ENCODE results near the gene FETUB.

Gene FETUB

DNA sequence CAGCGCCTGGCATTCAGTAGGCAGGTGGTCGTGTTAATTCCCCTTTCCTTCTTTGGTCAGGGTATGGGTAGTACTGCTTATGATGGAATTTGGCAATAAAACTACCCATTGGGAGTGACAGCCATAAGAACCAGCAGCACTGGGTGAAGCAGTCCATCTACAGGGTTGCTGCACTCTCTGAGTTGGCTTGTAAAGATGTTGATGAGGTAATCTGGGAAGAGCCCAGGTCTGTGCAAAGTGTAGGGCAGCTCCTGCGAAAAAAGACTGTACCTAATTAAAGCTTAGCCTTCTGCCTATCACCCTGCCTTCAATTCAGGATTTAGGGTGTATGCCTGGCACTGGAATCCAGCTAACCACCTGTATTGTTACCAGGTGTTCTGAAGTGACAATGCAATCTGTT lies 4.7 kb upstream of the FETUB start:
- DNase-seq (ENCODE audit: low read depth in 2 of 2), result no peak

- DNase-seq (ENCODE audit: low read depth in 2 of 2), result no peak
Measured at GRCh38 chr3:186636536-186636935, 3.7 kb upstream of the FETUB start.

DNA sequence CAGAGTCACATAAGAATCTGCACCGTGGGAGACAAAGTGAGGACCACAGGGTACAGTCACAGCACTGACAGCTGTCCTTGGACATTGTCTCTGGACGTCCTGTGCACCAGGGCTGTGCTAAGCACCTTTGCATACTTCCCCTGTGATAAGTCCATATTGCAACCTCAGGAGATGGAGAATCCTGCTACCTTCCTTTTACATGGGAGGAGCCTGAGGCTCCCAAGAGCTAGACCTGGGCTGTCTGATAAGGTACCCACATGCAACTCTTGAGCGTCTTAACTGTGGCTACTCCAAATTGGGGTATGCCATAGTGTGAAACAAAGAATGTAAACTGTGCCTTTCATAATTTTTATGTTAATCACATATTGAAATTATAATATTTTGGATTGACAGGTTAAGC lies 2.5 kb upstream of the FETUB start:
- DNase-seq (ENCODE audit: low read depth in 2 of 2), result no peak

GRCh38 chr3:186638259-186638658 lies 1.9 kb upstream of the FETUB start:
- no peak for DNase-seq (ENCODE audit: low read depth in 2 of 2)

GRCh38 chr3:186640473-186640818 lies 247 bp downstream of the FETUB start:
- no peak for DNase-seq (ENCODE audit: low read depth in 2 of 2)

DNA sequence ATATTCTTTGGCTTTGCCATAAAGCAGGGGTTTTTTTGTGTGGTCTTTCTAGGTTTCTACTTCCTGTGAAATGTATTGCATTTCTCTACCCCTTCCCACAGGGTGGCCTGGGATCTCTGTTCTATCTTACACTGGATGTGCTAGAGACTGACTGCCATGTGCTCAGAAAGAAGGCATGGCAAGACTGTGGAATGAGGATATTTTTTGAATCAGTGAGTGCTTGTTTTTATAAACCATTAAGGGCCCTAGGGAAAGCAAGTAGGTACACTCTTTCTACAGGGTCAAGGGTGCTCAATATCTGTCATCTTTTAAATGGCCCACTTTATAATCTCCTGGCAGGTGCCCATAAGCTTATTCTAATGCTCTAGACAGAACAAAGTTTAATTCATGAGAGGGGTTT lies 730 bp downstream of the FETUB start:
- DNase-seq (ENCODE audit: low read depth in 2 of 2), result no peak

- no peak for DNase-seq (ENCODE audit: low read depth in 2 of 2)
Measured at GRCh38 chr3:186642014-186642413, 1.8 kb downstream of the FETUB start.

DNA sequence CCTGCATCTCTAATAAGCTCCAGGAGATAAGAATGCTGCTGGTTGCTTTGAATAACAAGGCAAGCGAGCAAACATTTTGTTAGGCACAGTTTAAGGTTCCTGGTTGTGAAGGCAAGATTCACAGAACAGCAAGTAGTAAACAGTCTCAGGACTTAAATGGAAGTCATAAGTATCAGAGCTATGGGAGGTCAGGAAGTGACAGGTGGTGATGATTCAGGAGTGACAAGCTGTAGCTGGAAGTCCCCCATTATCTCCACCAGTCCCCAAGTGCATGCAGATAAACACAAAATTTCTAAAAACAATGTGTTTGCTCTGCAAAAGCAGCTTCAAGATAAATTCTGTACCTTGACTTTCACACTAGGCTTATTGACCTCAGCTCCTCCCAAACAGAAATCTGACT lies 3.3 kb downstream of the FETUB start:
- no peak for DNase-seq (ENCODE audit: low read depth in 2 of 2)

DNA sequence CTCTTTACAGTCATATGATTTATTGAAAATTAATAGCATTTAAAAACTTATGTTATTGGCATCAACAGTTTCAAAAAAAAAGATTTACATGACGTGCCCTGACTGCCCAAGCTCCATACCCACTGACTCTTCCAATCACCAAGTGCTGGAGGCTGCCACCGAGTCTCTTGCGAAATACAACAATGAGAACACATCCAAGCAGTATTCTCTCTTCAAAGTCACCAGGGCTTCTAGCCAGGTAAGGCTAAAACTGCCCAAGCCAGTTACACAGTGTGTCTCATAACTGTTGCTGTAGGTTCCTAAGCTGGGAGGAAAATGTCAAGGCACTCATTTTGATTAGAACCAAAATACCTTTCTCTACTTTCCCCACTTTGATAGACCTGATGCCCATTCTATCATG lies 4.5 kb downstream of the FETUB start:
- no peak for DNase-seq (ENCODE audit: low read depth in 2 of 2)

- DNase-seq (ENCODE audit: low read depth in 2 of 2), result no peak
Measured at GRCh38 chr3:186646106-186646505, 5.9 kb downstream of the FETUB start.

DNA sequence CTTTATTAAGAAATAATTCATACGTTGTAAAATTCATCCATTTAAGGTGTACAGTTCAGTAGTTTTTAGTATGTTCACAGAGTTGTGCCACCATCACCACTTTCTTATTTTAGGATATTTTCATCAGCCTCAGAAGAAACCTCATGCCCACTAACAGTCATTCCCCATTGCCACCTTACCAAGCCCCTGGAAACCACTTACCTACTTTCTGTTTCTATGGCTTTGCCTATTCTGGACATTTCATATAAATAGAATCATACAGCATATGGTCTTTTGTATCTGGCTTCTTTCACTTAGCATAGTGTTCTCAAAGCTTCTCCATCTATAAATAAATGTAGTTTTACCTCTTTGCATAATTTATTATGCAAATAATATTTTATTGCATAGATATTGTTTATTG lies 6.6 kb downstream of the FETUB start:
- DNase-seq (ENCODE audit: low read depth in 2 of 2), result no peak

DNA sequence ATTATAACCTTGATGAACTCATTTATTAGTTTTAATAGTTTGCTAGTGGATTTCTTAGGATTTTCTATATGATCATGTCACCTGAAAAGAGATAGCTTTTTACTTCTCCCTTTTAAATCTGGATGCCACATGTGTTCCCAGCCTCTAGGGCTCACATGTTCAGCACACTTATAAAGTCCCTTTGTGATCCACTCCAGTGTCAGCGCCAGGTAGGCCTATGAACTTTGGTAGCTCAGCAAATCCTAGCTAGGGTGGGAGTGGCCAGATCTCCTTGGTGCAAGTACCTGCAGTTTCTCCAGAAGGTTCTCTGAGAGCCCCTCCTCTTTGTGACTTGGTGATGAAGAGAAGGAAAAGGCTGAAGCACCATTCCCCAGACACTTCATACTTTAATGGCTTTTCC lies 8.7 kb downstream of the FETUB start:
- DNase-seq (ENCODE audit: low read depth in 2 of 2), result no peak

DNA sequence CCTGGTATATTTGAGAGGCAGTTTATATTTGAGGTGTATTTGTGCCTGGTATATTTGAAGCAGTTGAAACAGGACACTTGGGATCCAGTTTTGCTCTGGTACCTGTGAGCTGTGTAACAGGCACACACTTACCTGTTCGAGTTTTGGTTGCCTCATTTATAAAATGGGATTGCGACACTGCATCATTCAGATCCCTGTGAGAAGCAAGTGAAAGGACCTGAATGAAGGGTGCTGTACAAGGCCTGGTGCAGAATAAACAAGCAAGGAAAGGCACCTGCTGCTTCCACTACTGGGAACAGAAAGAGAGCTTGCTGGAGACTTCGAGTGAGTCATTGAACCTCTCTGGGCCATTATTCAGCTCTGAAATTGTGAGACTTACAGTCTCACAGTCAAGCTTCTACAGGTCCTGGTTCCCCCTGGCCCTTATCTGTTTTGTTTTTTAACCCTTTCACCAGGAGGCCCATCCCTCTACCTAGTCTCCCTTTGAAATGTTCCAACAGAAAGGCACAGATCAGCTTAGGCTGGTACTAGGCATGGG lies 11.5 kb downstream of the FETUB start:
- no peak for DNase-seq (ENCODE audit: low read depth in 2 of 2)

DNA sequence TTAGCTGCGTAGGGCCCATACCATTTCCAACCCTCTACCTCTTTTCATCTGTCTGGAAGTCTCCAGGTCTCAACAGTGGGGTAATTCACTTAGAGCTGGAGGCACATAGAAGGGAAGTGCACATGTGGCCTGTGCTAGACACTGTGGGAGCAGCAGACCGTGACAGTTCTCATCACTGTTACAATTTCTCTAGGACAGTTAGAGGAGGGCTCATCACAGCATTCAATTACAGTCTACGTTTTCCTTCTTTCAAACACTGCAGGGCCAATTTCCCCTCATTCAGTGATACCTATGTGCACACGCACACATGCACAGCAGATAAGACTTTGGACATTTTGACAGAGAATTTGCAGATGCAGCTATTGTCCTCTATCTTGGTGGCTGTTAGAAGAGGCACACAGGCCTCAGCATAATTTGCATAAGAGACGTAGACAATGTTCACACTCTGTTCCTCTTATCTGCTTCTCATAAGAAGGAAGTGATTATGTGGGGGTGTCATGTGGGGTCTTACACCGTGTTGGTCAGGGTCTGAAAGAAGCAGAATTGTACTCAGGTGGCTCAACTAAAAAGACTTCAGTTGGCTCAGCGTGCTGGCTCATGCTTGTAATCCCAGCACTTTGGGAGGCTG lies 13.0 kb downstream of the FETUB start:
- DNase-seq (ENCODE audit: low read depth in 2 of 2), result no peak

DNA sequence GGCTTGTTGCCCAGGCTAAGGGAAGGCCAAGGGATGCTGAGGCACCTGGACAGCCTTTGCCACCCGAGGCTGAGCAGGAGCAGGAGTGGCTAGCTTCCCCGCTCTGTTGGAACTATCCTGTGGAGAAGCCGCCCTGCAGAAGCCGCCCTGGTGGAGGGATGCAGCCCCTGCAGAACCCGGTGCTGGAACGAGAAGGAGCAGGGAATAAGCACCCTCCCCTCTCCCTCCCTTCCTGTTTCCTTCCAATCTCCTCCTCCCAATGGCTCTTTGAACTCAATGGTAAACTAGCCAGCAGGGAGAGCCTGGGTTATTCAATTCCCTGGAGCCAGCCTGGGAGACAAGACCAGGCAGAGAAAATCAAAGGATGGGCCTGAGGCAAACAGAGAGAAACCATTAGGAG lies 13.8 kb downstream of the FETUB start:
- no peak for DNase-seq (ENCODE audit: low read depth in 2 of 2)

- DNase-seq (ENCODE audit: low read depth in 2 of 2), result no peak
Measured at GRCh38 chr3:186663361-186664118, 23.3 kb downstream of the FETUB start.

DNA sequence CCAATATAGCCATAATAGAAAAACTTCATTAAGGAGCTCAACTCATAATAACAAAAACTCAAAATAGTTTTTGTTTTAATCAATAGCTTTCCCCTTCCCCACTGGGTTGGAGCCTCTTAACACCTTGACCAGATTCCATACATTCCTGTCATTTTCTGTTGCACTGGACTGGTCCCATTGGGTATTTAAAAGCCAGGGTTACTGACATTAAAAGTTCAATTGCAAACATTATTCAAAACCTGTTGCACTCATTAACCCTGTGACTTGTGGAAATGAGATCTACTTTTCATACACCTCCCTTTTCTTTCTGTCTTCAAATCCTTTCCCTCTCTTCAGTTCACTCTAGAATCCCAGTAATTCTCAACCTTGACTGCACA lies 23.9 kb downstream of the FETUB start:
- DNase-seq (ENCODE audit: low read depth in 2 of 2), result no peak

GRCh38 chr3:186664506-186664905 lies 24.3 kb downstream of the FETUB start:
- no peak for DNase-seq (ENCODE audit: low read depth in 2 of 2)

DNA sequence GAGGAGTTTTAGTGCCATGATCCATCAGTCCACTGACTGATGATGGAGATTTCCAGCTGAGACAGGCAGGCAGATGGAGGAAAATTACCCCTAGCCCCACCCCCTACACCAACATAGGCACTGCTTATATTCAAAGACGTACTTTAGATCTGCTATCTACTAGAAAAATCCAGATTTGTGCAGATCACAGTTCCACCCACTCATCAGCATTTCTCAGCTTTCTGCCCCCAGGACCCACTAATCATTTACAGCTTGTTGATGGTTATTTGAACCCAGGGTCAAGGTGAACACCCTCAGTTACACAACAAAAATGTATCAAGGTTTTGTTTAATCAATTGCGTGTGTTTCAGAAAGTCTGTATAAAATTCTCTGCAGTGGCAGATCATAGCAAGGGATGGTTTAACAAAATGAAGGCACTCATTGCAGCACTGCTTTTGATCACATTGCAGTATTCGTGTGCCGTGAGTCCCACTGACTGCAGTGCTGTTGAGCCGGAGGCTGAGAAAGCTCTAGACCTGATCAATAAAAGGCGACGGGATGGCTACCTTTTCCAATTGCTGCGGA lies 25.5 kb downstream of the FETUB start, which contains the start of gene HRG:
Gene HRG (plus strand): TSS at position 390 of the 564 bp plus-strand sequence. CDS start 18 bp downstream, at position 408.
- DNase-seq (ENCODE audit: low read depth in 2 of 2), result no peak

DNA sequence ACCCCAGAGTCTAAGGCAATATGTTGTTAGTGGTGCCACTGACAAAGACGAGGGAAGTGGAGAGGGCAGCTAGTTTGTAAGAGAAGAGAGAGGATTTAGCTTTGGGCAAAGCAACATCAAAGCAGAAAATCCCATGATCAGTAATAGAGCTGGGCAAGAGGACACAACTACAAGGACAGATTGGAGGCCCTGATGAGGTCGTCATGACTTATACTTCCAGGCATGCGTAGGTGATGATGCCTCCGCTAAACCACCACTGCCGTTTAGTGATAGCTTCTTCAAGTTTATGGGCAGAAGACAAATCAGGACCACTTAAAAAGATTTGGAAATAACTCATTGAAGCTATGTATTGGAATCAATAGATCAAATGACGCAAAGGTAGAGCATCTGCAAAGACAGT lies 28.2 kb downstream of the FETUB start:
- no peak for DNase-seq (ENCODE audit: low read depth in 2 of 2)

DNA sequence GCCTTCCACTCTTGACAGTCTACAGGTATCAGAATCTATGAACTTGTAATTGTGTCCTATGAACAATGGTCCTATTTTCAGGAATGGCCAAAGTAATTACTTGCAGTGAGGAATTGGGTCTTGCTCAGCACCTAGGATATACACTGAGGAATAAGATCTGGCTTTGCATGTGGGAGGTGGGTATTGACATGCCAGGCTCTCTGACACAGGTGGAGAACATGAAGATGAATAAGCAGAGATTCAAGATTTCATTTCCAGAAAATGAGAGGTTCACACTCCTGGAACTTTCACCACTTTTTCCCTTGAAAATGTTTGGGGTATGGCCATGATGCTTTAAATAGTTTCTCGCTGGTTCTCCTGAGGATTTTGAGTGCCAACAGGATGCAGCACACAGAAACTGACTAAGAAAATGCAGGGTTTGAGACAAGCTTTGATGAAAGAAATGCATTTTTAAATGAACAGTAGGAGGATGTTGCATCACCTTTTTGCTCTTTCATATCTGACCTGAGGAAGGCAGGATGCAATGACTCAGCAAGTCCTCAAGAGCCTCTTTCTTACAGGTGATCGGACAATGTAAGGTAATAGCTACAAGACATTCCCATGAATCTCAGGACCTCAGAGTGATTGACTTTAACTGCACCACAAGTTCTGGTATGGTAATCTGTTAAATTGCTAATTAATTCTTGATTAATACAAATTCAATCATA lies 29.3 kb downstream of the FETUB start:
- no peak for DNase-seq (ENCODE audit: low read depth in 2 of 2)

GRCh38 chr3:186670155-186670554 lies 30.0 kb downstream of the FETUB start:
- DNase-seq (ENCODE audit: low read depth in 2 of 2), result no peak

DNA sequence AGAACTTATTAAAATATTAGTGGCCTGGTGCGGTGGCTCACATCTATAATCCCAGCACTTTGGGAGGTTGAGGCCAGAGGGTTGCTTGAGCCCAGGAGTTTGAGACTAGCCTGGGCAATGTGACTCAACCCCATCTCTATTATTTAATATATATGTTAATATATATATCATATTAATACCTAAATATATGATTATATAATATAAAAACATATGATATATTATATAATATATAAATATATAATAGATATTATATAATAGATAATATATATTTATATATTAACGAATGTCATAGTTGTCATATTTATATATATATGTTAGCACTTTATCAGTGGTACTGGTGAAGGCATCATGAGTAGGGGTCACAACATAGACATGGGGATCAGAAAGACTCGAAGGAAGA lies 30.9 kb downstream of the FETUB start:
- no peak for DNase-seq (ENCODE audit: low read depth in 2 of 2)
